Nucleus accumbens (tissue), 56 donors: Measurements from ENCODE around the gene ARF1.

Source experiments
- DNase-seq, 56 donors: peaks; one replicate each; lab custom pipeline; 2025; lab: John Stamatoyannopoulos, UW

ARF1 gene

GRCh38 chr1:228144993-228145343, 62.5 kb downstream of the ARF1 start:
- DNase-seq, result no peak

DNA sequence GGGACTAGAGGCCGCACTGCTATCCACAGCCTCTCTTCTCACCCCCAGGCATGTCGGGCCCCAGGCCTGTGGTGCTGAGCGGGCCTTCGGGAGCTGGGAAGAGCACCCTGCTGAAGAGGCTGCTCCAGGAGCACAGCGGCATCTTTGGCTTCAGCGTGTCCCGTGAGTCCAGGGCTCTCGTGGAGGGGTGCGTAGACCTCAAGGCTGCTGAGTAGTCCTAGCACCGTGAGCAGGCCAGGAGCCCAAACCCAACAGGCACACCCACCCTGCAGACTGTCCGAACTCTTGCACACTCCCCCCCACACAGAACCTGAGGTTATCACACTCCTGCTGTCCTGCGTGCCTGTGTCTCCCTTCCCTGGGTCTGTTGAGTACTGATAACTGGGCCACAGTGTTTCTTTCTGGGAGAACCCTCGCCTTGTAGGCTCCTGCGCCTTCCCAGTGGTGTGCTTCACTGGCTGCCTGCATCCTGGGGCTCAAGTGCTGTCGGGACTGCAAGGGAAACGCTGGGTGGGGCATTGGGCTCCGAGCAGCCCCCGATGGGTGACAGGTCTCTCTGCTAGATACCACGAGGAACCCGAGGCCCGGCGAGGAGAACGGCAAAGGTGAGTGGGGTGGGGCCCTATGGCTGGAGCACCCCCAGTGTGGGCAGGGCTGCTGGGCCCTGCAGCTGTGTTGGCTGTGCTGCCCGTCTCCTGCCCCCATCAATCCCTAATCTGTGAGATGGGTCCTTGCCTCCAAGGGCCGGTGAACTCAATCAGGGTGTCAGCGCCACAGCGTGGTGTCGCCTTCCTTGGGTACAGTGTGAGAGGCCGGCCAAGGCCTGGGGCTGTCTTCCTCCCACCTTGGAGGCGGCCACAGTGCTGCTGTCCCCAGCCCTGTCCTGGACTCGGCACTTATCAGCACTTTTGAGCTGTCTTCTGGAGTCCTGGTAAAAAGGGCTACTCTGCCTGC, 63.2 kb downstream of the ARF1 start:
- DNase-seq, result no peak

DNA sequence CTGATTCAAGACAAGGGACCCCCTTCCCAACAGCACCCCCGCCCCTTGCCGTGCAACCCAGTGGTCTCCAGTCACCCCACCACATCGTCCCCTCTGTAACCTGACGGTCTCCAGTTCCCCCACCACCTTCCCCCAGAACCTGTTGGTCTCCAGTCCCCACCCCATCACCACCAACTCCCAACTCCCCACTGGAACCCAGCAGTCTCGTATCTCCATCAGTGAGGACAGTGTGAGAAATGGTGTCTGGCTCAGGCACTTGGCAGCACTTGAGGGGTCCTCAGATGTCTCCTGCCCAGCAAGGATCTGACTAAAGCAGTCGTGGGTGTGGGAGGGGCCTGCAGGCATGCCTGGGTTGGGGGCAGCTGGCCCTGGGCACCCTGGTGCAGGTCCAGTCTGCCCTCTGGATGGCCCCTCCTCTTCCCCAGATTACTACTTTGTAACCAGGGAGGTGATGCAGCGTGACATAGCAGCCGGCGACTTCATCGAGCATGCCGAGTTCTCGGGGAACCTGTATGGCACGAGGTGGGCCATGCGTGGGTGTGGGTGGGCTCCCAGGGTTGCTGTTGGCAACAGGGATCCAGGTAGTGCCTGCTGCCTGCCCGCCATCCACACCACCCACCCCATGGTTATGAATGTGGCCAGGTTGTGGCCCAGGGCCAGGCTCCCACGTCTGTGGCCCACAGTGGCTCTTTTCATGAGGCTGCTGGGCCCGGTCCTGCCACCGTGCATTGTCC, 64.1 kb downstream of the ARF1 start:
- no peak for DNase-seq

DNA sequence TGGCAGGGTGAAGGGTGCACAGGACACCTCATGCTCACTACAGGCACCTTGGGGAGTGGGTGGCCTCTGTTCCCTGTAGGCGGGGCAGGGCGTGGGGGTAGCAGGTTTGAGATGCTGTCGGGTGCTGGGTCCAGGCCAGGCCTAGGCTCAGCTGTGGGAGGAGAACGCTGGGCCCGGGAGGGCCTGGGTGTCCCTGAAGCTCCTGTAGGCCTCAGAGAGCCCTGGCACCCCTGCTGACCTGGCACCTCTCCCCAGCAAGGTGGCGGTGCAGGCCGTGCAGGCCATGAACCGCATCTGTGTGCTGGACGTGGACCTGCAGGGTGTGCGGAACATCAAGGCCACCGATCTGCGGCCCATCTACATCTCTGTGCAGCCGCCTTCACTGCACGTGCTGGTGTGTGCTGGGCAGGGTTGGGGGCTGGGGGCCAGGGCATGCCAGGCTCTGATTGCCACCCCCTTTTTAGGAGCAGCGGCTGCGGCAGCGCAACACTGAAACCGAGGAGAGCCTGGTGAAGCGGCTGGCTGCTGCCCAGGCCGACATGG, 64.7 kb downstream of the ARF1 start:
- DNase-seq, result no peak

DNA sequence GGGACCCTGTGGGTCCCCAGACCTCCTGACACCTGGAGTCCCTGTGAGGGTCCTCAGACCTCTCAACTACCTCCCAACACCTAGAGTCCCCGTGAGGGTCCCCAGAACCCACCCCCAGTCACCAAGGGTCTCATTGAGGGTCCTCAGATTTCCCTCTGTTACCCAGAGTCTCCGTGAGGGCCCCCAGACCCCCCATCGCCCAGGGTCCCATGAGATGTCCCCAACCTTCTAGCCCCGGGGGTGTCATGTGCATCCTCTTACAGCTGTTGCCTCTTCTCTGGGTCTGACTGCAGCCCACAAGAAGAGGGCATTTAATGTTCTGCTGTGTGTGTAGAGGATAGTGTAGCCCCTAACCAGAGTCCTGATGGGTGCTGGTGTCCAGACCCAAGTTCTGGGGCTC, 65.3 kb downstream of the ARF1 start:
- no peak for DNase-seq

DNA sequence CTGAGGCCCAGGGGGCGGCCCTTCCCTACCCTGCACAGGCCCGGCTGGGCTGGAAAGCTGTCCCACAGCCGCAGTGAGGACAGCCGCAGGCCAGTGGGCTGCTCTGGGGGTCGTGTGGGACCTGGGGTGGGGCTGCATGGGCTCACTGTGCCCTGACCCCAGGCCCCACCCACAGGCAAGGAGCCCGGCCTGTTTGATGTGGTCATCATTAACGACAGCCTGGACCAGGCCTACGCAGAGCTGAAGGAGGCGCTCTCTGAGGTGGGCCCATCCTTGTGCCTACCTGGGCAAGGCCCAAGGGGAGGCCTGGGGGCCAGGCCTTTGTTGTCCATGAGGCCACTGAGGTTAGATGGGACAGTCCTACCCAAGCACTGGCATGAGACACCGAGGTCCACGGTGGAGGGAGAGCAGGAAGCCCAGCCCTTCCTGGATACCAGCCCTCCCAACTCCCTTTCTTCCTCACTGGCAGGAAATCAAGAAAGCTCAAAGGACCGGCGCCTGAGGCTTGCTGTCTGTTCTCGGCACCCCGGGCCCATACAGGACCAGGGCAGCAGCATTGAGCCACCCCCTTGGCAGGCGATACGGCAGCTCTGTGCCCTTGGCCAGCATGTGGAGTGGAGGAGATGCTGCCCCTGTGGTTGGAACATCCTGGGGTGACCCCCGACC, 65.8 kb downstream of the ARF1 start:
- peak in 1 of 56 donors; percentile 13 for DNase-seq
